Body of pancreas (tissue), 4 donors: Measurements from ENCODE around the gene BTD.

ENCODE experiments used
- CTCF ChIP-seq, 7 experiments: fragments of 450-650 bp in 4 of 7; fragments of 200-600 bp in 3 of 7; sonication (generic) in 3 of 7; IDR thresholded peaks; one replicate each; pipeline ENCODE4 v1.5.1; 2016 to 2019; ENCODE audit warnings: antibody characterized with exemption in 7 of 7
- POLR2A ChIP-seq, 3 donors: fragments of 450-650 bp; IDR thresholded peaks; one replicate each; pipeline ENCODE4 v1.6.1; 2016; ENCODE audit warnings: antibody characterized with exemption in 3 of 3, mild to moderate bottlenecking in 2 of 3

- TF ChIP-seq POLR2A (IDR thresholded peaks at IDR 0.05) (no peak), CTCF (IDR thresholded peaks at IDR 0.05) (no peak)
These were observed 89.2 kb downstream of the BTD start for GRCh38 chr3:15690748-15691147.
